GM23338 (cell line): ENCODE data around the gene LPCAT4.

Experiments used
- EZH2phosphoT487 ChIP-seq: fragments of 200-600 bp; sonication (generic); IDR thresholded peaks from one replicate; pipeline ENCODE4 v1.8.1; 2018; ENCODE audit warnings: antibody characterized with exemption; ENCODE audit not compliant: unreplicated experiment
- JUNB ChIP-seq: IDR thresholded peaks from one replicate; pipeline ENCODE4 v1.6.1; 2016; ENCODE audit warnings: antibody characterized with exemption; ENCODE audit not compliant: unreplicated experiment
- TF ChIP-seq, protein P1 (sequence below), 2 experiments: fragments of 200-600 bp in 1 of 2; sonication (generic) in 1 of 2; conservative IDR thresholded peaks; 2 replicates each; pipeline versions ENCODE4 v1.5.1 to v1.6.1; 2016 to 2017; ENCODE audit warnings: antibody characterized with exemption in 2 of 2, low read depth in 2 of 2, mild to moderate bottlenecking in 2 of 2, moderate library complexity in 1 of 2
- TF ChIP-seq, protein P2 (sequence below): IDR thresholded peaks from 2 replicates; pipeline ENCODE4 v1.6.1; 2016; ENCODE audit warnings: antibody characterized with exemption
- TF ChIP-seq, protein P3 (sequence below): IDR thresholded peaks from one replicate; pipeline ENCODE4 v1.6.1; 2018; ENCODE audit warnings: antibody characterized with exemption; ENCODE audit not compliant: unreplicated experiment

DNA sequence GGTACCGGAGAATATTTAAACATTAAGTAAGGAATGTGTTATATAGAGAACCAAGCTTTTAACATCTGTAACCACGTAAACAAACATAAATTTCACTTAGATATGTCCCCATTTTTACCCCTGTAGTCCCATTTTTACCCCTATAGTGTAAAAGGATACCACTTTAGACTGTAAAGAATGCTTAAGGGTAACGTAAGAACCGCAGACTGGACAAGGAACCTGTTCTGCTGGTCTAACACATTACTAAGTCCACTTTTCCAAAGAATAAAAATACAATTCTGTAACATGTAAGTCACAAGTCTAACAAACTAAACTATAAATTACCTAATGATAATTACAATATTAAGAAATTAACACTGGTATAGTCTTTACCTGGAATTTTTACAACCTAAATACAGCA is 32.3 kb downstream of the LPCAT4 start:
- TF ChIP-seq, protein P1, sequence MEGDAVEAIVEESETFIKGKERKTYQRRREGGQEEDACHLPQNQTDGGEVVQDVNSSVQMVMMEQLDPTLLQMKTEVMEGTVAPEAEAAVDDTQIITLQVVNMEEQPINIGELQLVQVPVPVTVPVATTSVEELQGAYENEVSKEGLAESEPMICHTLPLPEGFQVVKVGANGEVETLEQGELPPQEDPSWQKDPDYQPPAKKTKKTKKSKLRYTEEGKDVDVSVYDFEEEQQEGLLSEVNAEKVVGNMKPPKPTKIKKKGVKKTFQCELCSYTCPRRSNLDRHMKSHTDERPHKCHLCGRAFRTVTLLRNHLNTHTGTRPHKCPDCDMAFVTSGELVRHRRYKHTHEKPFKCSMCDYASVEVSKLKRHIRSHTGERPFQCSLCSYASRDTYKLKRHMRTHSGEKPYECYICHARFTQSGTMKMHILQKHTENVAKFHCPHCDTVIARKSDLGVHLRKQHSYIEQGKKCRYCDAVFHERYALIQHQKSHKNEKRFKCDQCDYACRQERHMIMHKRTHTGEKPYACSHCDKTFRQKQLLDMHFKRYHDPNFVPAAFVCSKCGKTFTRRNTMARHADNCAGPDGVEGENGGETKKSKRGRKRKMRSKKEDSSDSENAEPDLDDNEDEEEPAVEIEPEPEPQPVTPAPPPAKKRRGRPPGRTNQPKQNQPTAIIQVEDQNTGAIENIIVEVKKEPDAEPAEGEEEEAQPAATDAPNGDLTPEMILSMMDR (conservative IDR thresholded peaks at IDR 0.05; ENCODE audit: low read depth in 2 of 2): no peak
- no peak for TF ChIP-seq EZH2phosphoT487
- TF ChIP-seq, protein P2, sequence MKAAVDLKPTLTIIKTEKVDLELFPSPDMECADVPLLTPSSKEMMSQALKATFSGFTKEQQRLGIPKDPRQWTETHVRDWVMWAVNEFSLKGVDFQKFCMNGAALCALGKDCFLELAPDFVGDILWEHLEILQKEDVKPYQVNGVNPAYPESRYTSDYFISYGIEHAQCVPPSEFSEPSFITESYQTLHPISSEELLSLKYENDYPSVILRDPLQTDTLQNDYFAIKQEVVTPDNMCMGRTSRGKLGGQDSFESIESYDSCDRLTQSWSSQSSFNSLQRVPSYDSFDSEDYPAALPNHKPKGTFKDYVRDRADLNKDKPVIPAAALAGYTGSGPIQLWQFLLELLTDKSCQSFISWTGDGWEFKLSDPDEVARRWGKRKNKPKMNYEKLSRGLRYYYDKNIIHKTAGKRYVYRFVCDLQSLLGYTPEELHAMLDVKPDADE: no peak
- TF ChIP-seq, protein P3, sequence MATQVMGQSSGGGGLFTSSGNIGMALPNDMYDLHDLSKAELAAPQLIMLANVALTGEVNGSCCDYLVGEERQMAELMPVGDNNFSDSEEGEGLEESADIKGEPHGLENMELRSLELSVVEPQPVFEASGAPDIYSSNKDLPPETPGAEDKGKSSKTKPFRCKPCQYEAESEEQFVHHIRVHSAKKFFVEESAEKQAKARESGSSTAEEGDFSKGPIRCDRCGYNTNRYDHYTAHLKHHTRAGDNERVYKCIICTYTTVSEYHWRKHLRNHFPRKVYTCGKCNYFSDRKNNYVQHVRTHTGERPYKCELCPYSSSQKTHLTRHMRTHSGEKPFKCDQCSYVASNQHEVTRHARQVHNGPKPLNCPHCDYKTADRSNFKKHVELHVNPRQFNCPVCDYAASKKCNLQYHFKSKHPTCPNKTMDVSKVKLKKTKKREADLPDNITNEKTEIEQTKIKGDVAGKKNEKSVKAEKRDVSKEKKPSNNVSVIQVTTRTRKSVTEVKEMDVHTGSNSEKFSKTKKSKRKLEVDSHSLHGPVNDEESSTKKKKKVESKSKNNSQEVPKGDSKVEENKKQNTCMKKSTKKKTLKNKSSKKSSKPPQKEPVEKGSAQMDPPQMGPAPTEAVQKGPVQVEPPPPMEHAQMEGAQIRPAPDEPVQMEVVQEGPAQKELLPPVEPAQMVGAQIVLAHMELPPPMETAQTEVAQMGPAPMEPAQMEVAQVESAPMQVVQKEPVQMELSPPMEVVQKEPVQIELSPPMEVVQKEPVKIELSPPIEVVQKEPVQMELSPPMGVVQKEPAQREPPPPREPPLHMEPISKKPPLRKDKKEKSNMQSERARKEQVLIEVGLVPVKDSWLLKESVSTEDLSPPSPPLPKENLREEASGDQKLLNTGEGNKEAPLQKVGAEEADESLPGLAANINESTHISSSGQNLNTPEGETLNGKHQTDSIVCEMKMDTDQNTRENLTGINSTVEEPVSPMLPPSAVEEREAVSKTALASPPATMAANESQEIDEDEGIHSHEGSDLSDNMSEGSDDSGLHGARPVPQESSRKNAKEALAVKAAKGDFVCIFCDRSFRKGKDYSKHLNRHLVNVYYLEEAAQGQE: no peak
- no peak for TF ChIP-seq JUNB
